BE2C (cell line): ENCODE results near the gene RPSA.
A peak's percentile ranks its signal among the peaks of the same experiment; 100 is the strongest.
"Not testable (repeated sequence)": the region's sequence is repeated elsewhere in the genome, so short reads cannot be mapped to it uniquely, and the experiment has no call there.

Source experiments
- DNase-seq: peaks from one replicate; pipeline ENCODE4 v3.0.0-alpha.2; 2020
- H3K27me3 ChIP-seq: fragments of 250-450 bp; sonication (Bioruptor Pico); 2 replicates; pipeline ENCODE4 v1.5.1; 2020; ENCODE audit warnings: mild to moderate bottlenecking
- H3K36me3 ChIP-seq: fragments of 250-450 bp; sonication (Bioruptor Pico); 2 replicates; pipeline ENCODE4 v1.5.1; 2020; ENCODE audit warnings: mild to moderate bottlenecking
- H3K4me1 ChIP-seq: fragments of 250-450 bp; sonication (Bioruptor Pico); 2 replicates; pipeline ENCODE4 v1.5.1; 2020
- H3K4me3 ChIP-seq: 2 replicates; pipeline ENCODE4 v1.5.1; 2011; ENCODE audit warnings: low read depth, low read length
- H3K9me3 ChIP-seq: fragments of 250-450 bp; sonication (Bioruptor Pico); 2 replicates; pipeline ENCODE4 v1.5.1; 2020
- CTCF ChIP-seq: IDR thresholded peaks from 2 replicates; pipeline ENCODE4 v1.5.1; 2012; ENCODE audit warnings: mild to moderate bottlenecking, low read depth, low read length

Gene RPSA

GRCh38 chr3:39445927-39446326 is 39.4 kb downstream of the RPSA start:
- Histone ChIP-seq H3K4me3 (no peak overlapping the region), H3K27me3 (no peaks in the 10 kb centered on the region), H3K36me3 (no peaks in the 10 kb centered on the region), H3K9me3 (no peaks in the 10 kb centered on the region), H3K4me1 (no peaks in the 10 kb centered on the region)
- DNase-seq, result no peak
- no peak for TF ChIP-seq CTCF

- TF ChIP-seq CTCF, result no peak
- H3K27me3 ChIP-seq, result no peaks in the 10 kb centered on the region
- no peaks in the 10 kb centered on the region for H3K36me3 ChIP-seq
- DNase-seq, result no peak
- no peaks in the 10 kb centered on the region for H3K9me3 ChIP-seq
- H3K4me1 ChIP-seq, result no peaks in the 10 kb centered on the region
- no peak overlapping the region for H3K4me3 ChIP-seq
Measured at GRCh38 chr3:39446444-39446843, 39.9 kb downstream of the RPSA start.

- no peaks in the 10 kb centered on the region for H3K27me3 ChIP-seq
- no peaks in the 10 kb centered on the region for H3K9me3 ChIP-seq
- H3K4me3 ChIP-seq, result no peak overlapping the region
- no peaks in the 10 kb centered on the region for H3K4me1 ChIP-seq
- H3K36me3 ChIP-seq, result no peaks in the 10 kb centered on the region
- peak; percentile 61 for DNase-seq
- TF ChIP-seq CTCF, result peak; percentile 81
Measured at GRCh38 chr3:39447637-39448483, 41.3 kb downstream of the RPSA start.

GRCh38 chr3:39448506-39449233 is 42.1 kb downstream of the RPSA start:
- no peak for TF ChIP-seq CTCF
- H3K4me3 ChIP-seq, result no peak overlapping the region
- H3K4me1 ChIP-seq, result no peaks in the 10 kb centered on the region
- no peaks in the 10 kb centered on the region for H3K27me3 ChIP-seq
- no peak for DNase-seq
- H3K36me3 ChIP-seq, result no peaks in the 10 kb centered on the region
- no peaks in the 10 kb centered on the region for H3K9me3 ChIP-seq

GRCh38 chr3:39449796-39450195 is 43.3 kb downstream of the RPSA start:
- no peaks in the 10 kb centered on the region for H3K9me3 ChIP-seq
- H3K4me3 ChIP-seq, result no peak overlapping the region
- no peaks in the 10 kb centered on the region for H3K36me3 ChIP-seq
- no peaks in the 10 kb centered on the region for H3K27me3 ChIP-seq
- H3K4me1 ChIP-seq, result no peaks in the 10 kb centered on the region
- TF ChIP-seq CTCF, result no peak
- DNase-seq, result no peak

GRCh38 chr3:39453134-39453533 is 46.6 kb downstream of the RPSA start:
- no peaks in the 10 kb centered on the region for H3K4me1 ChIP-seq
- no peak for DNase-seq
- H3K27me3 ChIP-seq, result no peaks in the 10 kb centered on the region
- H3K4me3 ChIP-seq, result no peak overlapping the region
- TF ChIP-seq CTCF, result no peak
- no peaks in the 10 kb centered on the region for H3K36me3 ChIP-seq
- no peaks in the 10 kb centered on the region for H3K9me3 ChIP-seq

- not testable (repeated sequence) for H3K4me1 ChIP-seq, H3K27me3 ChIP-seq, DNase-seq, H3K4me3 ChIP-seq, H3K36me3 ChIP-seq, H3K9me3 ChIP-seq
Measured at GRCh38 chr3:39453872-39454271, 47.4 kb downstream of the RPSA start.
